Parathyroid adenoma (tissue), 2 donors: Measurements from ENCODE around the gene SPOCK2.

Source experiments
- H2AFZ ChIP-seq: fragments of 300-600 bp; sonication (generic); one replicate; pipeline ENCODE4 v1.7.0; 2017; ENCODE audit warnings: antibody characterized with exemption, mild to moderate bottlenecking
- H3K27ac ChIP-seq: fragments of 300-600 bp; sonication (generic); one replicate; pipeline ENCODE4 v1.7.0; 2017
- H3K27me3 ChIP-seq: fragments of 300-600 bp; sonication (generic); one replicate; pipeline ENCODE4 v1.7.0; 2017; ENCODE audit warnings: low read length; ENCODE audit not compliant: control insufficient read depth, insufficient read depth
- H3K36me3 ChIP-seq: fragments of 300-600 bp; sonication (generic); one replicate; pipeline ENCODE4 v1.7.0; 2017; ENCODE audit warnings: low read length; ENCODE audit not compliant: control insufficient read depth, insufficient read depth
- H3K4me1 ChIP-seq: fragments of 300-600 bp; sonication (generic); one replicate; pipeline ENCODE4 v1.7.0; 2017; ENCODE audit warnings: control low read depth
- H3K4me2 ChIP-seq: fragments of 300-600 bp; sonication (generic); one replicate; pipeline ENCODE4 v1.7.0; 2017; ENCODE audit warnings: low read length
- H3K4me3 ChIP-seq: fragments of 300-600 bp; sonication (generic); one replicate; pipeline ENCODE4 v1.7.0; 2017; ENCODE audit warnings: low read depth, low read length
- H3K79me2 ChIP-seq: fragments of 300-600 bp; sonication (generic); one replicate; pipeline ENCODE4 v1.7.0; 2017; ENCODE audit warnings: control low read depth
- H3K9ac ChIP-seq: fragments of 300-600 bp; sonication (generic); one replicate; pipeline ENCODE4 v1.7.0; 2017; ENCODE audit warnings: mild to moderate bottlenecking
- H3K9me3 ChIP-seq: fragments of 300-600 bp; sonication (generic); one replicate; pipeline ENCODE4 v1.7.0; 2017; ENCODE audit warnings: low read length; ENCODE audit not compliant: control insufficient read depth
- TF ChIP-seq, protein P1 (sequence below): fragments of 300-600 bp; sonication (generic); IDR thresholded peaks from one replicate; pipeline ENCODE4 v1.7.0; 2017; ENCODE audit warnings: antibody characterized with exemption, mild to moderate bottlenecking
- donor health status: primary hyperparathyroidism.

Gene SPOCK2

DNA sequence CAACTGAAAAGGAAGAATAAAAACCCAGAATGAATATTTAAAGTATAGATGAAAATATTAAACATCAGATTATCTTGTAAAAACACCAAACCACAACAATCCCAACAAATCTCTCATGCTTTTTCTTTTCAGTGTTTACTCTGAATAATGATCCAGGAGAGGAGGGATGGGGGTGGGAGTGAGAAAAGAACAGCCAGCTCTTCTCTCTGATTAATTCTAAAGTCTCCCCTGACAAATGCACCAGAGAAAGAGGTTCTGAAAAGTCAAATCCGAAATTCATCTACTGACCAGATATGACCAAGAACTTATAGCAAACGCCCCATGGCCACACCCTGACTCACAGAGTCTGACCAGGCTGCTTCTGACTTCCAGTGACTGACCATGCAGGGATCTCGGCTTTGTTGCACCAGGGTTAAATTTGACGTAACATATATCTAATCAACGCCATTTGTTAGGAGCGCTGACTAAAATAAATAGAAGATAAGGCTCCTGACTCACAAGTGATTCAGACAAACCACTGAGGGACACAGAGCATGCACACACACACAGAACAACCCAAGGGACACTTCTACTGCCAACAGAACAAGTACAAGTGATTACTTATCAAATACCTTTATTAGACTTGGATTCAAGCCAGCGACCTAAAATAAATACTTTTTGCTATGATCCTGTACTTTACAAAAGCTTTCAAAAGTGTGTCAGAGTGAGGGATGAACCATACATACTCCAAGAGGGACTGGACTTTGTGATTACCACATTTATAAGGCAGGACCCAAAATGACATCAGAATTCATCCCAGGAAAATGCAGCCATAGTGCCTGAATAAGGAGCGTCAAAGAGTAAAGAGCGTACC lies 9.3 kb upstream of the SPOCK2 start:
- Histone ChIP-seq H3K27ac (no peak overlapping the region), H3K79me2 (no peaks in the 10 kb centered on the region), H2AFZ (no peak overlapping the region), H3K9me3 (no peaks in the 10 kb centered on the region), H3K4me3 (no peak overlapping the region), H3K36me3 (no peaks in the 10 kb centered on the region), H3K27me3 (no peaks in the 10 kb centered on the region), H3K4me2 (no peak overlapping the region), H3K4me1 (peaks cover 4% of the 10 kb centered on the region), H3K9ac (no peak overlapping the region)
- TF ChIP-seq, protein P1, sequence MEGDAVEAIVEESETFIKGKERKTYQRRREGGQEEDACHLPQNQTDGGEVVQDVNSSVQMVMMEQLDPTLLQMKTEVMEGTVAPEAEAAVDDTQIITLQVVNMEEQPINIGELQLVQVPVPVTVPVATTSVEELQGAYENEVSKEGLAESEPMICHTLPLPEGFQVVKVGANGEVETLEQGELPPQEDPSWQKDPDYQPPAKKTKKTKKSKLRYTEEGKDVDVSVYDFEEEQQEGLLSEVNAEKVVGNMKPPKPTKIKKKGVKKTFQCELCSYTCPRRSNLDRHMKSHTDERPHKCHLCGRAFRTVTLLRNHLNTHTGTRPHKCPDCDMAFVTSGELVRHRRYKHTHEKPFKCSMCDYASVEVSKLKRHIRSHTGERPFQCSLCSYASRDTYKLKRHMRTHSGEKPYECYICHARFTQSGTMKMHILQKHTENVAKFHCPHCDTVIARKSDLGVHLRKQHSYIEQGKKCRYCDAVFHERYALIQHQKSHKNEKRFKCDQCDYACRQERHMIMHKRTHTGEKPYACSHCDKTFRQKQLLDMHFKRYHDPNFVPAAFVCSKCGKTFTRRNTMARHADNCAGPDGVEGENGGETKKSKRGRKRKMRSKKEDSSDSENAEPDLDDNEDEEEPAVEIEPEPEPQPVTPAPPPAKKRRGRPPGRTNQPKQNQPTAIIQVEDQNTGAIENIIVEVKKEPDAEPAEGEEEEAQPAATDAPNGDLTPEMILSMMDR: no peak

GRCh38 chr10:72096115-72097000 lies 8.0 kb upstream of the SPOCK2 start:
- Histone ChIP-seq H3K9ac (no peak overlapping the region), H3K4me3 (no peak overlapping the region), H3K27me3 (no peaks in the 10 kb centered on the region), H3K9me3 (no peaks in the 10 kb centered on the region), H3K27ac (no peak overlapping the region), H3K4me2 (peak overlapping the region; percentile 16), H3K79me2 (no peaks in the 10 kb centered on the region), H3K36me3 (no peaks in the 10 kb centered on the region), H2AFZ (peak overlapping the region; percentile 9), H3K4me1 (peaks cover 4% of the 10 kb centered on the region)
- TF ChIP-seq, protein P1: no peak

DNA sequence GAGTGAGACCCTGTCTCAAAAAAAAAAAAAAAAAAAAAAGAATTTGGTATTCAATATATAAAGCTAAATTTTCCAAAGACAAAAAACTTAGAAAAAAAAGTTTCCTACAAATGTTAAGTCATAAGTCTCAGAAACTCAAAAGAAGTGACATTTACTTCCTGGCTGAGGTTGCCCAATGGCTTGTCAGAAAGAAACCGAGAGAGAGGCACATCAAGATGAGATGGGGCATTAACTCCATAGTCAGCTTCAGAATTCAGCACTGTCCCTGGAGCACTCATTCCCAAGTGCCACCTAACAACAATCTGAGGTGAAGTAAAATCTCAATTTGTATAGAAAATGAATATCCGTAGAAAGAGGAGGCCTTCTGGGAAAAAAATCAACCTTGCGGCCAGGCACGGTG lies 6.8 kb upstream of the SPOCK2 start:
- H3K4me2 ChIP-seq: no peak overlapping the region

DNA sequence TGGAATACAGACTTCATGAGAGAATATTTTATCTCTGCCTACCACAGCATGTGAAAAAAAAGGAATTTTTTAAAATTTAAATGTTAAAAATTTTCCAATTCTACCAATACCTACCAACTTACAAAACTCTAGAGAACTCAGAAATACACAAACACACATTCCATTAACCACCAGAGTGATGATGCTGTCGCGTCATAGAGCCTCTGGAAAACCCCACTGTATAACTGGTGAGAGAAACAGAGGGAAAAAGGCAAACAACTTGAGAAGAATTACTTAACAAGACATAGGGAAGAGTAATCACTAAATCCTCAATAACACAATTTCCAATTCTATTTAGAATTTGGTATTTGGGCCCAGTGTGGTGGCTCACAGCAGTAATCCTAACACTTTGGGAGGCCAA lies 6.2 kb upstream of the SPOCK2 start:
- Histone ChIP-seq H3K4me3 (no peak overlapping the region), H3K9ac (no peak overlapping the region), H3K4me1 (peaks cover 4% of the 10 kb centered on the region), H2AFZ (no peak overlapping the region), H3K9me3 (no peaks in the 10 kb centered on the region), H3K36me3 (no peaks in the 10 kb centered on the region), H3K27me3 (no peaks in the 10 kb centered on the region), H3K4me2 (no peak overlapping the region), H3K27ac (no peak overlapping the region), H3K79me2 (no peaks in the 10 kb centered on the region)
- TF ChIP-seq, protein P1: no peak

More for the DNA sequence above, 6.8 kb upstream of the SPOCK2 start:
- Histone ChIP-seq H3K4me1 (peaks cover 4% of the 10 kb centered on the region), H3K9ac (no peak overlapping the region), H2AFZ (no peak overlapping the region), H3K36me3 (no peaks in the 10 kb centered on the region), H3K27ac (no peak overlapping the region), H3K27me3 (no peaks in the 10 kb centered on the region), H3K4me3 (no peak overlapping the region), H3K9me3 (no peaks in the 10 kb centered on the region), H3K79me2 (no peaks in the 10 kb centered on the region)
- TF ChIP-seq, protein P1: no peak
